ENCODE data around the gene MAPK7.

Gene MAPK7

GRCh38 chr17:19378416-19379360, at the start of gene MAPK7:
Gene MAPK7 (plus strand): TSS chr17:19378498. CDS start chr17:19378901, 403 bp downstream.
- DNase-seq, result no peak

GRCh38 chr17:19329136-19329535, 49.2 kb upstream of the MAPK7 start:
- no peak for DNase-seq

DNA sequence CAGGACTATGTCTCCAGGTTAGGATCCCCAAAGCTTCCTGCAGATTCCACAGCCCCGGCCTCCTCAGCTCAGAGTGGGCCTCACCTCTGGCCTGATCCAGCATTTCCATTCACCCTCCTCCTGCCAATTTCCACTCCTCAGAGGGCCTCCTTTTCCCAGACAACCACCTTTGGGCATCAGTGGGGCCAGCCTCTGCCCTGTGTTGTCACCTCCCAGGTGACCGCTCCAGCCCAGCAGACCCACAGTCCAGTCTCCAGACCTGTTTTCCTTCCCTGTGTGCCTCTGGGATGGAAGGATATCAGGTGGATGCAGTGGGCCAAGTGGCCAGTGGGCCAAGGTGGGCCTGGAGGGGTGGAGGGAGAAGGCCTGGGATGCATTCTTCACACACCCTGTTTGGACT, 48.5 kb upstream of the MAPK7 start:
- no peak for DNase-seq

DNA sequence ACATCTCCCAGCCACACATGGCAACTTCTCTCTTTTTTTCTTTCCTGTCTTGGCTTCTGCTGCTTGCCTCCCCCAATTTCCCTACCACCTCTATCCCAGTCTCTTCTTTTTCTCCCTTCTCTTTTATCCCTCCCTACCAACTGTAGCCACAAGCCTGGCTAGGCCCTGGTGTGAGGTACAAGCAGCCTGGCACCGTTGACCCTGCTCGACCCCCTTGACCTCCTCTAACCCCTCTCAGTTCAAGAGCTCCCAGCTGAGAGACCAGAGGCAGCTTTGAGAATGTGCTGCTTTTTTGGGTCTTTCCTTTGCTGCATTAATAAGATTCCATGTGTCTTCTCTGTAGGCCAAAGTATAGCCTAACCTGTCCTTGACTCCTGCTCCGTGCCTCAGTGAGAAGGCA, 48.0 kb upstream of the MAPK7 start:
- DNase-seq, result no peak

- DNase-seq, result no peak
Observed at GRCh38 chr17:19331134-19331533, 47.2 kb upstream of the MAPK7 start.

DNA sequence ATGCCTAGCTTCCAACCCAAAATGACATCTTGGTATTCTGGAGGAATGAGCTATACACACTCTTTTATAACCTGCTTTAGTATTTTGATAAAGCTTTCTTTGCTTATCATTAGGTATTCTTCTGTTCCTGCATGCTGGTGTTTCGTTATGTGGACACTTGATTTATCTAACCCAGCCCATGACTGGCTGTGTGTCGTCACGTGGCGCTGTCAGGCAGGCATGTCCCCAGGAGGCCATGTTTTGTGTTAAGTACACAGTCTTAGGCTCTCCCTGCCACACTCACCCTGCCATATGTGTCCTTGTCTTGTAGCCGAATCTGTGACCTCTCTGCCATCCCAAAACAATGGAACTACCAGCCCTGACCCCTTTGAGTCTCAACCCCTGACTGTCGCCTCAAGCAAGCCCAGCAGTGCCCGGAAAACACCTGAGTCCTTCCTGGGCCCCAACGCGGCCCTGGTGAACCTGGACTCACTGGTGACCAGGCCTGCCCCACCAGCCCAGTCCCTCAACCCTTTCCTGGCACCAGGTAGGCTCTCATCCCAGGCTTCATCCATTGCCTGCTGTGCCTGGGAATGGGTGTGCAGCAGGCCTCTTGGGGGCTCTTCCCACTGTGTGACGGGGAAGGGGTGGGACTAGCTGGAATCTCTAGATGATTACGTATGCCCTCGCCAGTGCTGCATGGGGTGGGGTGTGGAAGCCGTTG, 46.6 kb upstream of the MAPK7 start:
- DNase-seq, result no peak

DNA sequence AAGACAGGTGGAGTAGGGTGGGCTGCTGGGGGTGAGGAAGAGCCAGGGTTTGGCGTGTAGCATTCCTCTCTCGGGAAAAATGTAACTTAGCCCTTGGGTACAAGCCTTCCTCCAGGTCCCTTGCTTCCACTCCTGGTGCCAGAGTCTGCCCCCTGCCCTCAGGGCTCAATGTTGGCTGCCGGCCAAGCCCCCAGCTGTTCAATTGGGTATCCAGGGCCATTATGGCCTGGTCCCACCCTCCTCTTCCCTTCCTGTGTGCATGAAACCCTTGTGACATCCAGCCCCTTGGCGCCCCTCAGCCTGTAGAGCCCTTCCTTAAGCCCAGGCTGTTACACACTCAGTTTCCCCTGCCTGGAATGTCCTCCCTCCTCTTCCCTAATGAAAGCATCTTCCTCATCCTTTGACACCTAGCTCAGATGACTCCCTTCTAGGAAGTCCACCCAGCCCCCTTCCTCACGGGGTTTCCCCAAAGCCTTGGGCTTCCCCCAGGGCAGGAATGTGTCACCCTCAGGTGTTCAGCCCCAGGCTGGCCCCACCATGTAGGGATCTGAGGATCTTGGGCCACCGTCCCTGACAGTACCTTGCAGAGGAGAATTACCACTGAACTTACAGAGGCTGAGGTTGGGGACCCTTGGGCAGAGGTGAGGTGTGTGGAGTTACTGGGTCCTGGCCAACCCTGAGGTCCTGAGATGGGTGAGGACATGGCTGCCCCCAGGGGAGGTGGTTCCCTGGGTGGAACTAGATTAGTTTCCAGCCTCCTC, 45.7 kb upstream of the MAPK7 start:
- DNase-seq, result no peak

GRCh38 chr17:19333132-19333440, 45.2 kb upstream of the MAPK7 start:
- DNase-seq, result no peak

DNA sequence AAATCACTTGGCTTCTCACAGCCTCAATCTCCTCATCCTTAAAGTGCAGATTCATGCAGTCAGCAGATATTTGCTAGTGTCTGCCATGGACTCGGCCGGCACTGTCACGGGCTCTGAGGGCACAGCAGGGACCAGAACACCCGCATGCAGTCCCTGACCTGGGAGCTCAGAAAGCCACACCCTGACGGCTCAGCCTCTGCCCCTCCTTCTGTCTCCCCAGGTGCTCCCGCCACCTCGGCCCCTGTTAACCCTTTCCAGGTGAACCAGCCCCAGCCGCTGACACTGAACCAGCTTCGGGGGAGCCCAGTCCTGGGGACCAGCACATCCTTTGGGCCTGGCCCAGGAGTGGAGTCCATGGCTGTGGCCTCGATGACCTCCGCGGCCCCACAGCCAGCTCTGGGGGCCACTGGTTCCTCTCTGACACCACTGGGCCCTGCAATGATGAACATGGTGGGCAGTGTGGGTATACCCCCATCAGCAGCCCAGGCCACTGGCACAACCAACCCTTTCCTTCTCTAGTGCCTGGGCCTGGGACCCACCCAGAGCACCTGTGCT, 44.5 kb upstream of the MAPK7 start:
- no peak for DNase-seq

GRCh38 chr17:19334331-19334730, 44.0 kb upstream of the MAPK7 start:
- DNase-seq, result no peak

DNA sequence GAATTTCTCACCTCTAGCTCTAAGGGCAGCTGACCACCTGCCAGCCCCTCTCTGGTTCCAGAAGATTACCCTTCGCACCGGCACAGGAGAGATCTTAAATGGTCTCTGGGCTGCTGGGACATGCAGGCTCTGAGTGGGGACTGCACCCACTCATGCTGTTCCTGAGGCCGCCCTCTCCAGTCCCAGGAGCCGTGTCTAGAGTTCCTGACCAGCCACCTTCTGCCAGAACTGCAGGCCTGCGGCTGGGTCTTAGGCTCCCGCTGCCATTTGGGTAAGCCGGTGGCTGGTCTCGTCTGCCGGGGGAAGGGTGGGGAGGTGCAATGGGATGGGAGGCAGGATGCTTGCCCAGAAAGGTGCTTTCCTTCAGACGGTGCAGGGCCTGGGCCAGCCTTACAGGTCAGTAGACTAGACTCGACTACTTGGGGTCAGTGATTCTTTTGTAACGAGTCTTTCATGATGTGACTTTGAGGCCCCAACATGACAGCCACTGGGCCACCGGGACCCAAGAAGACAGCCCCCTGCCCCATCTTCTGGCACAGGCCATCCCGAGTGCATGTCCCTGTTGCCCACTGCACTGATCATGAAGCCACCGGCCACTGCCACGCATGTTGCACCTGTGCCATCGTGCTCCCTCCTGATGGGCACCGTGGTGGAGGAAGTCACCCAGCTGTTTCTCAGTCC, 42.2 kb upstream of the MAPK7 start:
- no peak for DNase-seq

- DNase-seq, result peak; percentile 56
Observed at GRCh38 chr17:19336938-19337711, 41.2 kb upstream of the MAPK7 start.

DNA sequence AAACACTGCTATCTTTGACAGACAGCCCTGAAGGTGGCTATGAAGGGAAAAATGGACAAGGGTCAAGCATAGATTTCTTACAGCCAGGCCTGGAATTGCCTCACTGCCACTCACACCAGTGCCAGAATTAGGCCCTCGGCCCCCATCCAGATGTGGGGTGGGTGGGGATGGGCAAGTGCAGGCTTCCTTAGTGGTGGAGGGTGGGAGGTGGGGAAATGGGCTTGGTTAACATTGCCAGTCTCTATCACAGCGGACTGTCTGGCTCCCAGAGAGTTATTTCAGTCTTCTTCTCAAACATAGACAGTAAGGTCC, 40.6 kb upstream of the MAPK7 start:
- DNase-seq, result no peak

DNA sequence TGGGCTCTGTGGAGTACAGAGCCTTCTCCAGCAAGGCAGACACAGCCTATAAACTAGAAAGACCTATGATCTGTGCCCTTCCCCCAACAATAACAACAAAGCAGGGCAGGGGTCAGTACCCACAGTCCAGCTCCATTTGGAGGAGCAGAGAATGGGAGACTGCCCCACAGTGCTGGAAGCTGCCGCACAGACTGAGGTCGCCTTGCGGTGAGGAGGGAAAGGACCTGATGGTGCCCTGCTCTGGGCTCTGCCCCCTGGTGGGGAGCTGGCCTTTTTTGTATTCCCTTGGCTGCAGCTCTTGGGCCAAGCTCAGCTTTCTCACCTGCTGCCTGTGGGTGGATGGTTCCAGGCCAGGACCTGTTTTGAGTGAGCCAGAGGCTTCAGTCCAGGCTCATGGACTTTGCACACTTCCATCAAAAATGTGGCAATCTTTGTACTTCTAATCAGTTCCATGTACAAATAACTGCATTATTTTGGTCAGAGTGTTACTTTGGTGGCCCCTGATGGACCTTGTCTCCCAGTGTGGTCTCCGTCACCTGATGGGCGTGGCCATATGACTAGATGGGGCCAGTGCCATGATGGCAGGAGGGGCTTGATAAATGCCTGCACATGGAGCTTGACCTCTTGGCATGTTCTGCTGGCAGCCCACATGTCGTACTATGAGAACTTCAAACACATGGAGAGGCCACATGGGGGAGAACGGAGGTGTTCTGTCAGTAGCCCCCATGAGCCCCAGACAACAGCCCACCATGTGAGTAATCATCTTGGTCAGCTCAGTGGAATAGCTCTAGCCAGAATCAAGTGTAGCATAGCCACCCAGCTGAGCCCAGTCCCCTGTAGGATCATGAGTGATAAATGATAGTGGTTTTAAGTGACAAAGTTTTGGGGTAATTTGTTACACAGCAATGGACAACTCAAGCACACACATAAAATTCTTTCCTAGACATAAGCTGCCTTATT, 40.0 kb upstream of the MAPK7 start:
- DNase-seq, result no peak

DNA sequence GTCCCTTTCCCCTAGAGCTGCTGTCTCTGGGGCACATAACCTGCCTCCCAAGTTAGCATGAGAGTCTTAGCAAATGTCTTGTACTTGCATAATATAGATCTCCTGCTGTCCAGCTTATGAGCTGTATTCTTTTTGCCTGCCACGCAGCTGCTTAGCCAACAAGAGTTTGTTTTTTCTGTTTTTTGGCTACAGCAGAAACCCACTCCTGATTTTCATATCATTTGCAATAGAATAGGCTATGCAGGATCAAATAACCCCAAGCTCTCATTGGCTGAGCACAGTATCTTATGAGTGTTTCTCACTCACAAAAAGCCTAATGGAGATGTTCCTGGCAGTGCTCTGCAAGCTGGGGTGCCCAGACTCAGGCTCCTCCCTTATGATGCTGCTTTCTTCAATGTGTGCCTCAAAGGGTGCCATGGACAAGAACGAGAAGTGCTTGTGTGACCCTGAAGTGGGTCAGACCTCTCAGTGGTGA, 38.9 kb upstream of the MAPK7 start:
- DNase-seq, result no peak

DNA sequence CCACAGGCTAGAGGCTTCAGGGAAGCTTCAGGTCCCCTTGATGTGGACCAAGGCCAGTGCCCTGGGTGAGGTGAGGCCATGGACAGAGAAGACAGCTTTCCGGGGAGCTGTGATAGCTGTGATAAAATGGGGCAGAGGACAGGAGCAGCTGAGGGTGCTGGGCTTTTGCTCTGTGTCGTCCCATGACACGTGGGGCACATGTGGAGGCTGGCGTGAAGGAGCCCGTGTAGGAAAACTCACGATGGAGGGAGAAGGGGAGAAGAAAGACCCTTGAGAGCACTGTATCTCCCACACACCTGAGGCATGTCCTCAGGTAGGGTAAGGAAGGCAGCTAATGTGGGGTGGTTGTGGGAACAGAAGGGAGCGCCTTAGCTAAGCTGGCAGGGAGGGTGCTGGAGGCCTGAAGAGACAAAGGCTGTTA, 37.1 kb upstream of the MAPK7 start:
- no peak for DNase-seq

DNA sequence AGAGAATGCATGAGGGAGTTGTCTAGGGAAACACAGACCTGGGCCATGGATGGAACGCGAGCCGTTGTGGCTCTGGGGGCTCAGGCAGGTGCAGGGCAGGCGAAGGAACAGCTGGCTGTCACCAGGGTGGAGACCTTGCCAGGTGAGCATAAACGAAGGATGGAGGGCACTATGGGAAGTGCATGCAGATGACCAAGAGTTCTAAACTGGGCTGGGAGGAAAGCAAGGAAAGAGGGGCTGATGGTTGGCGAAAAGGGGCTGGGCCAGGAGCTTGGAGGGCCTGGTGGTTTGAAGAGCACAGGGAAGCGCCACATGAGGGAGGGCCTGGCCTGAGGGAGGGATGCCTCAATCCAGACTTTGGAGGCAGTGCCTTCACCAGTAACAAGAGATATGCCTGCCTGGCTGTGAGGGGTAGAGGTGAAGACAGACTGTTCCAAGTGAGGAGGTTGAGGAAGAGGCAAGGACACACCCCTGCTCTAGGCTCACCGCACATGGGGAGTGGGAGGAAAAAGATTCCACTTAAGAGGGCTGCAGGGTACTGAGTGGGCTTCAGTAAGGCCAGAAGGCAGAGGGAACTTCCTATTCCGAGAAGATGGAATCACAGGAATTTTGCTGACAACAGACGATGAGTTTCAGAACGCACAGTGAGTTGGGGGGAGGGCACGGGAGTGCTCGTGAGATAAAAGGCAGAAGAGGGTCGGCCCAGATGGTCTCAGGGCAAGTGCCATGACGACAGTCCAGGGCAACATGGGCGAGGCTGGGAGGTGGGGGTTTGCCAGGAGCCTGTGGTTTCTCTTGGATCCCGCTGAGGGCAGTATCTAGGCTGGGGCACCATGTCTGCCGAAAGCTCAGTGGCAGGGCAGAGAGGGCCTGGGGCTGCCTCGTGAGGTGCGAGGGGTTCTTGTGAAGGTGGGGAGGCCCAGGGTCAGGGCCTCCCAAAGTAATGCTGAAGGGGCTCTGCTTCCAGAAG, 36.4 kb upstream of the MAPK7 start:
- no peak for DNase-seq

DNA sequence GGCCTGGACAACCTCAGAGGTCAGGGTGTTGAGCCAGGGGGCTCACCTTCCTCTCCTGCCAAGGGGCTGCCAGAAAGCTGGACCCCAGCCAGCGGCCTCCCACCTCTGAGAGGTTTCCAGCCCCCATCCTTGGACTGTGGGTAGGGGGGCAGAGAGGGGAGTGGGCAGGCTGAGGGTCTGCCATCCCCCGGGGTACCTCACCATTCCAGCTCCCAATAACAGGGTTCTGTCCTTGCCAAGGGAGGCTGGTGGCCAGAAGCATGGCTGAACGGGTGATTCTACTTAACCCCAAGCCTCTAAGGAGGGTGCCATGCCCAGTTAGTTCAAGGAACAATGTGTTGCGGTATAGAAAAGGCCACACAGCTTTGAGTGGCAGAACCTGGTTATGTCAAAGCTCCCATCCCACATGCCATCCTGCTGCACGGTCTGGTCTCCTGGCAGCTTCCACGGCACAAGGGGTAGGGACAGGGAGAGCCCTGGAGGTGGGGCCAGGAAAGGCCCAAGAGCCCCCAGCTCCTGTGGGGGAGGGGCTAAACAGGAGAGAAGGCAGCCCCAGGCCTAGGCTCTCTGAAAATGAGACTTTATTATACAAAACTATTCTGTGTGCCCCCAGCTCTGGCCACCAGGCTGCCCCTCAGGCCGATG, 35.6 kb upstream of the MAPK7 start:
- DNase-seq, result no peak

DNA sequence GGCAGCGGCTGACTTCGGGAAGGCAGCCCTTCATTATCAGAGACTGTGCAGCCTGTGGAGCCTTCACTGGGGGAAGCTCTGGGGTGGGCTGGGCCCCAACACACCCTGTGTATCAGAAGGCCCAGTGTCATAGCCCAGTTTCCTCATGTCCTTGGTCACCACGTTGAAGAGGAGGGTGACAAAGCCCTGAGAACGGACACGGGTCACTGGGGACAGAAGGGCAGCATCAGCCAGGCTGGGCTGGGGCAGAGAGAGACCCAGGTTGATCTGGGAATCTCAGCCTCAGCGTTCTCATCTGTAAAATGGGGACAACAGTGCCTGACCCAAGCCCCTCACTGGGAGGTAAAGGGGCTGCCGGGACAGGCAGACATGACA, 35.1 kb upstream of the MAPK7 start:
- DNase-seq, result no peak

Measured in retina (tissue), 1 donor.